Esophagus mucosa (tissue), 1 donor: ENCODE data around the gene CAB39. TPM values are rescaled to one million over a fixed set of nuclear protein-coding genes. Genes with fewer than 3 reads are reported as not detected.
A peak's percentile ranks its signal among the peaks of the same experiment; 100 is the strongest.
"Not testable (repeated sequence)": the region's sequence is repeated elsewhere in the genome, so short reads cannot be mapped to it uniquely, and the experiment has no call there.

Experiments
- ATAC-seq: fragments of 200-7000 bp; cut with Tn5 transposase; one replicate; pipeline ENCODE4 v1.9.1; 2020
- total RNA-seq: library from RNA; stranded (reverse); gene quantifications from one replicate; pipeline ENCODE4 v1.2.4, GENCODE V29; 2023
- donor health status: DM: yes; HTN: yes; CAD: no.

CAB39 gene
- total RNA-seq, 1 donor from 2014 or later = 50.8 TPM

- peak; percentile 48 for ATAC-seq
These were observed 28.1 kb upstream of the CAB39 start for GRCh38 chr2:230684270-230685168.

GRCh38 chr2:230685178-230685577 is 27.5 kb upstream of the CAB39 start:
- ATAC-seq = no peak

DNA sequence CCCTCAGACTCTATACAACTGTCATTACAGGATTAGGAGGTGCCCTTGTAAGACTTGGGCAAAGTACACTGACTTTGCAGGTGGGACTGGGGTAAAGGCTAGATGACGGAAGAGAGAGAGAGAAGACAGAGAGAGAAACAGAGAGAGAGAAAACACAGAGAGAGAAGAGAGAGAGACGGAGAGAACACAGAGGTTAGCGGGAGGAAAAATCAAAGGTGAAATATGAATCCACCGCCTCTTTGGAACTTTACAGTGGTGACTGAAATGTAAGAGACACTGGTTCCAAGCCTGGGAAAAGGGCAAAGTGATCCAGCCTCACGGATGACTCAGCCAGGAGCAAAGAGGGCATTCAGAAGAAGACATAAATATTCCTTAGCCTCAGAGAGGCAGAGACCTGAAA is 25.1 kb upstream of the CAB39 start:
- ATAC-seq = no peak

GRCh38 chr2:230688490-230688889 is 24.2 kb upstream of the CAB39 start:
- ATAC-seq = no peak

DNA sequence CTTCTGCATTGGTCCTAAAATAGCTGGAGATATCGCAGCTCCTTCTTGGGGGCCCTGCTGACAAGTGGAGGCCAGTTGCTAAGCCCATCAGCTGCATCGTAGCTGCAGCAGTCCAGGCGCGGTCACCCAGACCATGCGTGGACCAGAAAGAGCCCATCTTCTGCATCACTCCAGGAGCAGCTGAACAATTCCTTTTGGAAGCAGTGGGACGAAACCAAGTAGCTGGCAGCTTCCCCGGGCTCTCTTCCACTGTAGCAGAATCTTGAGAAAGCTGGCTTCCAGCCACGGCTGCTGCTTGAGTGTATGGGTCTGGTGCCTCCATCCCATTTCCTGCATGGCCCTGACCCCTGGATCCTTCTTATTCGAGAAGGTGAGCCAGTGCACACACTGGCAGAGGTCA is 22.2 kb upstream of the CAB39 start:
- ATAC-seq = no peak

GRCh38 chr2:230691005-230691647 is 21.5 kb upstream of the CAB39 start:
- peak; percentile 70 for ATAC-seq

- no peak for ATAC-seq
These were observed 19.9 kb upstream of the CAB39 start for GRCh38 chr2:230692760-230693159.

GRCh38 chr2:230693411-230693810 is 19.2 kb upstream of the CAB39 start:
- no peak for ATAC-seq

DNA sequence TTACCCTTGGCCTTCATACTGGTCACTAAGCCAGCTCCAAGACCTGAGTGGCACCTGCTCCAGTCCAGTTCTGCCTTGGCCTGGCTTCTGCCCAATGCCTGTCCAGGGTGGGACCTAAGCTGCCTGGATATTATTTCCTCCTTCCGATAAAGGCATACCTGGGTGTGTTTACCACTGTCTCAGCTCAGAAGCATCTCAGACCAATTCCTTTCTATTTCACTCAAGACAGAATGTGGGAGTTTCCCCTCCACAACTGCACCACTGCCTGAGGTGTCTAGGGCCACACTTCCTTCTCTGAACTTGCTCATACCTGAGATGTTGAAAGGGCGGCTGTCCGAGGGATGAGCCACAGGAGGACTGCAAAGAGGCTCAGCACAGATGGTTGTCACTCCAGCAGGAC is 18.4 kb upstream of the CAB39 start:
- peak; percentile 88 for ATAC-seq

DNA sequence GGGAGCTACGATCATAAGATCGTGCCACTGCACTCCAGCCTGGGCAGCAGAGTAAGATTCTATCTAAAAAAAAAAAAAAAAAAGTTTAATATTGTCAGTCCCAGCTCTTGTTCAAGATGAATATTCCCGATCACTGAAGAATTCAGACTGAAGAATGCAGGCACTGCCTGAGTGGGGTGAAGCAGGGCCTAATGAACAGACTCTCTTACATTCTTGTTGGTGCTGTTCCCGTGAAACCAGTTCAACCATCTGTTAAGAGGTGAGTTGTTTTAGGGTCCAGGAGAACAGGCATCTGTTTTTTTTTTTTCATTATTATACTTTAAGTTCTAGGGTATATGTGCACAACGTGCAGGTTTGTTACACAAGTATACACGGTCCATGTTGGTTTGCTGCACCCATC is 17.1 kb upstream of the CAB39 start:
- no peak for ATAC-seq

GRCh38 chr2:230696670-230697069 is 16.0 kb upstream of the CAB39 start:
- ATAC-seq = peak; percentile 54

DNA sequence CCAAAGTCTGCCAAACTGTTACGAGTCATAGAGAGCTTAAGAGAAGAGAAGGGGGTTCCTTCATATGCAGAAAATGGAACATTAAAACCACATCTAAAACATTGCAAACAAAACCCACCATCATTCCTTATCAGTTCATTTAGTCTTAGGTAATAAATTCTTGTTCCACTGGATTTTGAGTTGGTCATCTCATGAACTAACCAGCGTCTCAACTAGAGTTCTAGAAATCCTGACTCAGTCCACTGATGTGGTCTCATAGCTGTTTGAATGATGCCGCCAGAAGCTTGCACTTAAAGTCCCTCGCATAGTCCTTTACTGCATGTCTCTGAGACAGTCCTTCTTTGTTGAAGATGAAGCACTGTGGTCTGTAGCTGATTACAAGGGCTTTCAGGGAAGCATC is 15.0 kb upstream of the CAB39 start:
- ATAC-seq = no peak

GRCh38 chr2:230698753-230699152 is 13.9 kb upstream of the CAB39 start:
- ATAC-seq = not testable (repeated sequence)

DNA sequence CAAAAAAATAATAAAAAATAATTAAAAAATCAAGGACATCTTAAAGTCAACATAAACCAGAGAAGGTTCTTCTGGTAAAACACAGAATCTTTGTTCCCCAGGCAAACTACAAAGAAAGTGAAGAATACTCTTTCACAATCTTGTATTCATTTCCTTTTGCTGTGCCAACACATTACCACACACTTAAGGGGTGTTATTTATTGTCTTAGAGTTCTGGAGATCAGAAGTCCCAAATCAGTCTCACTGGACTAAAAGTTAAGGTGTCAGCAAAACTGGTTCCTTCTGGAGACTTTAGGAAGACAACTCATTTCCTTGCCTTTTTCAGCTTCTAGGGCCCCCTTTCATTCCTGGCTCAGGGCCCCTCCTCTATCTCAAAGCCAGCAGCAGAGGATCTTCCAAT is 12.2 kb upstream of the CAB39 start:
- peak; percentile 47 for ATAC-seq

DNA sequence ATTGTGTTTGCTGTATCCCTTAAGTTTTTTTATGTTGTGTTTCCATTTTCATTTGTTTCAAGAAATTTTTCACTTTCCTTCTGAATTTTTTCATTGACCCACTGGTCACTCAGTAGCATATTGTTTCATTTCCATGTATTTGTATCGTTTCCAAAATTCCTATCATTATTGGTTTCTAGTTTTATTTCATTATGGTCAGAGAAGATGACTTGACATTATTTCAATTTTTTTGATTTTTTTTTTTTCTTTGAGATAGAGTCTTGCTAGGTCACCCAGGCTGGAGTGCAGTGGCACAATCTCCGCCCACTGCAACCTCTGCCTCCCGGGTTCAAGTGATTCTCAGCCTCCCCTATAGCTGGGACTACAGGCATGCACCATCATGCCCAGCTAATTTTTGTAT is 11.3 kb upstream of the CAB39 start:
- no peak for ATAC-seq

GRCh38 chr2:230702457-230702856 is 10.2 kb upstream of the CAB39 start:
- not testable (repeated sequence) for ATAC-seq

DNA sequence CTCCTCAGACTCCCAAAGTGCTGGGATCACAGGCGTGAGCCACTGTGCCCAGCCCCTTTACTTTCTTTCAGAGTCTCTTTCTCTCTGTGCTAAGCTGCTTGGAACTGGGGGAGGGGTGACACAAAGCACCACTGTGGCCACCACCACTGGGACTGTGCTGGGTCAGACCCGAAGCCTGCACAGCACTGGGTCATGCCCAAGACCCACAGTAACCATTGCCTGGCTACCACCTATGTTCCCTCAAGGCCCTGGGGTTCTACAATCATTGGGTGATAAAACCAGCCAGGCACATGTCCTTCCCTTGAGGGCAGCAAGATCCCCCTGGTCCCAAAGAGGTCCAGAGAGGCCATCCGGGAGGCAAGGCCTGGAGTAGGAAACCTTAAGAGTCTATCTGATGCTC is 9.1 kb upstream of the CAB39 start:
- no peak for ATAC-seq

GRCh38 chr2:230706053-230706521 is 6.6 kb upstream of the CAB39 start:
- peak; percentile 84 for ATAC-seq

- ATAC-seq = no peak
These were observed 5.7 kb upstream of the CAB39 start for GRCh38 chr2:230706966-230707365.

DNA sequence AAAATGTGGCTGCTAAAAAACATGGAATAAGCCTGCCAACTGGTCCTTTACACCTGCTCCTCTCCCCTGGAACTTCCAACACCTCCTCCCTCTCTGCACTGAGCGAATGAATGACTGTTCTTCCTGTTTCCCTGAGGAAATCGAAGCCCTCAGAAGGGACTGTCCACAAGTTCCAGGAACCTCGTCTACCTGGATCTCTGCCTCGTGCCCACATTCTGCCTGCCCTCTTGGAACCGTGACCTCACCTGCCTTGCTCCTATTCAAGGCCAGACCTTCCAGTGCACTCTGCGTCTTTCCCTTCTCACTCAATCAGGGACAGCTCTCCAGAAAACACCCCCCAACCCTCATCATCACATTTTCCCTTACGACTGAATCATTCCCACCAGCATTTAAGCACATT is 4.4 kb upstream of the CAB39 start:
- ATAC-seq = no peak

- no peak for ATAC-seq
These were observed 1.4 kb upstream of the CAB39 start for GRCh38 chr2:230711224-230711623.

GRCh38 chr2:230713331-230714135 is 891 bp downstream of the CAB39 start:
- peak; percentile 34 for ATAC-seq

GRCh38 chr2:230714136-230714480 is 1.5 kb downstream of the CAB39 start:
- ATAC-seq = peak; percentile 47
